ENCODE data around the gene CMTR1. TPM values are rescaled to one million over a fixed set of nuclear protein-coding genes. Genes with fewer than 3 reads are reported as not detected.
"Not testable (repeated sequence)": the region's sequence is repeated elsewhere in the genome, so short reads cannot be mapped to it uniquely, and the experiment has no call there.

The CMTR1 gene
- total RNA-seq, 1 experiment from 2014 or later, result 32.3 TPM

DNA sequence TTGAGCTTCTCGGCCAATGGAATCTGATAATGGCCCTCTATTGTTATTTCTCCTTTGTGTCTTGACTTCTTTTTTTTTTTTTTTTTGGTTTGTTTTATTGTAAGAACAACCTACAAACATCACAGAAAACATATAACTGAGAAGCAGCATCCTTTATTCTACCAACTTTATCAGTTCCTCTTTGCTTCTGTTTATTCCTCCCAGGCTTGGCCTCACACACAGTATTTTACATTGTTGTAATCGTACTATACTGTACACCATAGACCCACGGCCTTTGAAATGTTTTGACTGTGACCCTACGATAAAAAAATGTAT lies 67.2 kb downstream of the CMTR1 start:
- no peaks in the 10 kb centered on the region for H3K36me3 ChIP-seq (ENCODE audit: insufficient read depth, low read length, poor library complexity, severe bottlenecking)
- no peaks in the 10 kb centered on the region for H3K27me3 ChIP-seq (replicated peaks; ENCODE audit: insufficient read depth, low read depth, low read length, poor library complexity)
- no peak overlapping the region for H3K27ac ChIP-seq (ENCODE audit: low read depth, low read length, poor library complexity, severe bottlenecking)
- peak overlapping the region; percentile 54 for H3K4me3 ChIP-seq (ENCODE audit: low read depth, low read length, poor library complexity, severe bottlenecking)
- no peaks in the 10 kb centered on the region for H3K9me3 ChIP-seq (ENCODE audit: low read depth, low read length, poor library complexity, severe bottlenecking)
- CTCF ChIA-PET, result no interaction called here
- no peak for DNase-seq (ENCODE audit: low spot score)
- H3K4me1 ChIP-seq (ENCODE audit: insufficient read depth, low read length, poor library complexity, severe bottlenecking), result no peaks in the 10 kb centered on the region
- POLR2A ChIA-PET (ENCODE audit: low non-redundant PET), result no interaction called here
- no TSS peak for BruUV-seq (replicated peaks)
- TF ChIP-seq CTCF (conservative IDR thresholded peaks at IDR 0.05; ENCODE audit: low read depth, low read length) (no peak), EZH2 (IDR thresholded peaks at IDR 0.05; ENCODE audit: borderline replicate concordance, low read depth, low read length, poor library complexity, severe bottlenecking) (no peak)
- intact Hi-C loops (cut with micrococcal nuclease; ENCODE audit: unreplicated experiment), result no loop called here

- H3K4me3 ChIP-seq (ENCODE audit: low read depth, low read length, poor library complexity, severe bottlenecking); H3K36me3 ChIP-seq (ENCODE audit: insufficient read depth, low read length, poor library complexity, severe bottlenecking); DNase-seq (ENCODE audit: low spot score); intact Hi-C loops (cut with micrococcal nuclease; ENCODE audit: unreplicated experiment); BruUV-seq (replicated peaks); H3K9me3 ChIP-seq (ENCODE audit: low read depth, low read length, poor library complexity, severe bottlenecking); H3K27ac ChIP-seq (ENCODE audit: low read depth, low read length, poor library complexity, severe bottlenecking); CTCF ChIA-PET; H3K27me3 ChIP-seq (replicated peaks; ENCODE audit: insufficient read depth, low read depth, low read length, poor library complexity); H3K4me1 ChIP-seq (ENCODE audit: insufficient read depth, low read length, poor library complexity, severe bottlenecking): not testable (repeated sequence)
- POLR2A ChIA-PET (ENCODE audit: low non-redundant PET), result interaction anchor here (0.5 kb wide), 1 partner anchor 491 kb away, joined by 4 read pairs; no protein-coding TSS in a partner anchor
These were observed 67.9 kb downstream of the CMTR1 start for GRCh38 chr6:37500904-37501303.

GRCh38 chr6:37501632-37502491 lies 68.8 kb downstream of the CMTR1 start:
- intact Hi-C loops (cut with micrococcal nuclease; ENCODE audit: unreplicated experiment), result no loop called here
- BruUV-seq (replicated peaks), result no TSS peak
- no peaks in the 10 kb centered on the region for H3K4me1 ChIP-seq (ENCODE audit: insufficient read depth, low read length, poor library complexity, severe bottlenecking)
- CTCF ChIA-PET, result no interaction called here
- POLR2A ChIA-PET (ENCODE audit: low non-redundant PET), result interaction anchor here (0.5 kb wide), 1 partner anchor 490 kb away, joined by 4 read pairs; no protein-coding TSS in a partner anchor
- no peak for TF ChIP-seq EZH2 (IDR thresholded peaks at IDR 0.05; ENCODE audit: borderline replicate concordance, low read depth, low read length, poor library complexity, severe bottlenecking)
- no peak for TF ChIP-seq CTCF (conservative IDR thresholded peaks at IDR 0.05; ENCODE audit: low read depth, low read length)
- H3K9me3 ChIP-seq (ENCODE audit: low read depth, low read length, poor library complexity, severe bottlenecking), result no peaks in the 10 kb centered on the region
- no peak overlapping the region for H3K4me3 ChIP-seq (ENCODE audit: low read depth, low read length, poor library complexity, severe bottlenecking)
- no peak for DNase-seq (ENCODE audit: low spot score)
- H3K27ac ChIP-seq (ENCODE audit: low read depth, low read length, poor library complexity, severe bottlenecking), result no peak overlapping the region
- no peaks in the 10 kb centered on the region for H3K36me3 ChIP-seq (ENCODE audit: insufficient read depth, low read length, poor library complexity, severe bottlenecking)
- H3K27me3 ChIP-seq (replicated peaks; ENCODE audit: insufficient read depth, low read depth, low read length, poor library complexity), result no peaks in the 10 kb centered on the region

Data from A673 (cell line).